ENCODE results near the gene WFS1. TPM values are rescaled to one million over a fixed set of nuclear protein-coding genes. Genes with fewer than 3 reads are reported as not detected.

WFS1 gene
- total and polyA plus RNA-seq, 8 donors, result 10.2 to 28.7 (median 14.6) TPM

DNA sequence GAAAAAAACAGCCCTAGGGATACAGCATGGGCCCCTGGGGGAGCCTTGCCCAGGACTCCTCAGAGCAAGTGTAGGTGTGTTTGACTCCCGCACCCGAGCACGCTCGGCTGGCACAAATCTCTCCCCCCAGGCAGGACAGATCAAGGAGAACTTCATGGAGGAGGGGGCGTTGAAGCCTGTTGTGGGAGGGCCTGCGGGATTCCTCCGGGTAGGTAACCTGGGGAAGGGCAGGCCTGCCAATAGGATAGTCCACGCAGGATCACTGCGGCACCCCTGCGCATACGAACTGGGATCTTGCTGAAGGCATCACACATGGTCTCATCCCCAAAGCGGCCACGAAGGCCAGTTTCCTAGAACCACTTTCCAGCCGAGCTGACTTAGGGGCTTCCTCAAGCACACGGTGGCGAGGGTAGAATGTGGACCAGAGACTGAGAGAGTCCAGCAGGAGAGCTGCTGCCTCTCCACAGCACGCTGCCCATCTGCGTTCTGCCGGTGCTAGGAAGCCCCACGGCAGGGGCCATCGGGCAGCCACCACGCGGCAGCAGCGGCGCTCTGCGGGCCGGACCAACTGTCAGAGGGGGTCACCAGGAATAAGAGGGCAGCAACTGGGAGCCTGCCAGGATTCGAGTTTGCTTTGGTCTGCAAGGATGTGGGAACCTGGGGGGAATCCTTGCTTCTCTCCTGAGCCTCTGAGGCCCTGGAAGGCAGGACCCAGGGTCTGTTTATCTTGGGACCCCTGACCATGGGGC is 56.8 kb downstream of the WFS1 start:
- no peak for DNase-seq

DNA sequence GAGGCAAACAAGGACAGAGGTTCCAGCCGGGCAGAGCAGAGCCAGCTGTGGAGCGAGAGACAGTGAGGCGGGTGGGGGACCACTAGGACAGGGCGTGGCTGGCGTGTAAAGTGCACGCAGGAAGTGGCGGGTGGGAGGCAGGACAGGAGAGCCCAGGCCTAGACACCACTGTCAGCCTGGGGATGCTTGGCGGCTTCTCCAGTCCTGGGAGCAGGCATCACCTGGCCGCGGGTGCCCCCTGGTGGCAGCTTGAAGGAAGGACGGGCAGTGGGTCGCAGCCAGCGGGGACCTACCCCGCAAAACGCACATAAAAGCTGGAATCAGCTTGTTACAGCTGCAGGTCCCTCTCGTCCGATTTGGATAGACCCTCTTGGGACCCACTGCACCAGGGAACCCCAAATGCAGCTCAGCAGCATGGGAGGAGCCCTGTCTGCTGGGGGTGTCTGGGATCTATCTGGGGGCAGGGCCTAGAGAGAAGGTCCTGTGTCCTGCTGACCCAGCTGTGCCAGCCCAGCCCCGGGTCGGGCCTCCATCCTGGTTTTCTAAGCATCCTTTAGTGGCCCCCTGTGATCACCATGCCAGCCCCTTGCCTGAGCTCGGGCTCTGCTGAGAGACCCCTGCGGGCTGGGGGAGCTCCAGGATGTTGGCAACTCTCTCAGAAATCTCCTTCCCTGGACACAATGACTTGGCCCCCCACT is 57.7 kb downstream of the WFS1 start:
- ATAC-seq (peak; percentile 90 to 97 (median 92)), DNase-seq (peak; percentile 58 to 95 (median 80)), FAIRE-seq (no peak)
- Histone ChIP-seq H3K27me3 (peaks cover 0 to 3% (median 0%) of the 10 kb centered on the region in 4 donors), H3K4me3 (no peak overlapping the region), H3K9me3 (no peaks in the 10 kb centered on the region), H3K27ac (no peak overlapping the region), H3K36me3 (no peaks in the 10 kb centered on the region), H3K4me1 (no peaks in the 10 kb centered on the region)
- 9 to 11% methylated on average over 21 of the region's 21 CpGs for WGBS, 2 donors
- TF ChIP-seq, protein P1, sequence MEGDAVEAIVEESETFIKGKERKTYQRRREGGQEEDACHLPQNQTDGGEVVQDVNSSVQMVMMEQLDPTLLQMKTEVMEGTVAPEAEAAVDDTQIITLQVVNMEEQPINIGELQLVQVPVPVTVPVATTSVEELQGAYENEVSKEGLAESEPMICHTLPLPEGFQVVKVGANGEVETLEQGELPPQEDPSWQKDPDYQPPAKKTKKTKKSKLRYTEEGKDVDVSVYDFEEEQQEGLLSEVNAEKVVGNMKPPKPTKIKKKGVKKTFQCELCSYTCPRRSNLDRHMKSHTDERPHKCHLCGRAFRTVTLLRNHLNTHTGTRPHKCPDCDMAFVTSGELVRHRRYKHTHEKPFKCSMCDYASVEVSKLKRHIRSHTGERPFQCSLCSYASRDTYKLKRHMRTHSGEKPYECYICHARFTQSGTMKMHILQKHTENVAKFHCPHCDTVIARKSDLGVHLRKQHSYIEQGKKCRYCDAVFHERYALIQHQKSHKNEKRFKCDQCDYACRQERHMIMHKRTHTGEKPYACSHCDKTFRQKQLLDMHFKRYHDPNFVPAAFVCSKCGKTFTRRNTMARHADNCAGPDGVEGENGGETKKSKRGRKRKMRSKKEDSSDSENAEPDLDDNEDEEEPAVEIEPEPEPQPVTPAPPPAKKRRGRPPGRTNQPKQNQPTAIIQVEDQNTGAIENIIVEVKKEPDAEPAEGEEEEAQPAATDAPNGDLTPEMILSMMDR (IDR thresholded peaks at IDR 0.05), result peak; percentile 96 to 98 (median 96)
- intact Hi-C loops (cut with DNase I), result loop anchor here in 2 of 3 donors (2.0 to 10.0 kb wide), 3 partner anchors 75 to 333 kb away; no protein-coding TSS in a partner anchor

More for the DNA sequence above, 56.8 kb downstream of the WFS1 start:
- H3K4me3 ChIP-seq, result no peak overlapping the region
- no peaks in the 10 kb centered on the region for H3K9me3 ChIP-seq
- WGBS, 2 donors, result 70 to 79% methylated on average over 28 of the region's 28 CpGs
- TF ChIP-seq, protein P1 (IDR thresholded peaks at IDR 0.05), result no peak
- H3K27me3 ChIP-seq, result peaks cover 0 to 3% (median 0%) of the 10 kb centered on the region in 4 donors
- ATAC-seq (no peak), FAIRE-seq (no peak)
- H3K36me3 ChIP-seq, result no peaks in the 10 kb centered on the region
- intact Hi-C loops (cut with DNase I), result loop anchor here in 2 of 3 donors (2.0 to 10.0 kb wide), 3 partner anchors 74 to 332 kb away; no protein-coding TSS in a partner anchor
- H3K4me1 ChIP-seq, result no peaks in the 10 kb centered on the region
- no peak overlapping the region for H3K27ac ChIP-seq

DNA sequence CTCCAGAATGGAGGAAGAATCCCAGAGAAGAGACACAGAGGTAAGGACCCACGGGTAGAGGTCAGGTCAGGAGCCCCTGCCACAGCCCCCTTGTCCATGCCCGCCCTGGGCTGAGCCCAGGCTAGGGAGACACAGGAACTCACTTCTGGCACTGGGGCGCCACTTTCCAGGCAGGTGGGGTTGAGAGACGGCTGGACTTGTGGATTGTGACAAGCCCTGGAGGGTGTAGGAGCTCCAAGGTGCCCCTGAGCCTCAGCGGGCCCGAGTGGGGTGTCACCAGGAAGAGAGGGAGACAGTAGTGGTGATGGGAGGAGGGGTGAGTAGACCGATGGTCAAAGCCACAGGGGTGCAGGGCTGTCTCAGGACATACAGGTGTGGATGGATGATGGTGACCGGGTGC is 58.9 kb downstream of the WFS1 start:
- Histone ChIP-seq H3K36me3 (no peaks in the 10 kb centered on the region), H3K4me3 (no peak overlapping the region), H3K9me3 (no peaks in the 10 kb centered on the region), H3K27ac (no peak overlapping the region), H3K4me1 (no peaks in the 10 kb centered on the region), H3K27me3 (peaks cover 0 to 3% (median 0%) of the 10 kb centered on the region in 4 donors)
- TF ChIP-seq, protein P1 (IDR thresholded peaks at IDR 0.05), result no peak
- DNase-seq (no peak), FAIRE-seq (no peak), ATAC-seq (no peak)
- intact Hi-C loops (cut with DNase I), result loop anchor here in 1 of 3 donors (5.0 to 10.0 kb wide), 2 partner anchors 76 to 334 kb away; no protein-coding TSS in a partner anchor
- 38 to 48% methylated on average over 8 of the region's 8 CpGs for WGBS, 2 donors

DNA sequence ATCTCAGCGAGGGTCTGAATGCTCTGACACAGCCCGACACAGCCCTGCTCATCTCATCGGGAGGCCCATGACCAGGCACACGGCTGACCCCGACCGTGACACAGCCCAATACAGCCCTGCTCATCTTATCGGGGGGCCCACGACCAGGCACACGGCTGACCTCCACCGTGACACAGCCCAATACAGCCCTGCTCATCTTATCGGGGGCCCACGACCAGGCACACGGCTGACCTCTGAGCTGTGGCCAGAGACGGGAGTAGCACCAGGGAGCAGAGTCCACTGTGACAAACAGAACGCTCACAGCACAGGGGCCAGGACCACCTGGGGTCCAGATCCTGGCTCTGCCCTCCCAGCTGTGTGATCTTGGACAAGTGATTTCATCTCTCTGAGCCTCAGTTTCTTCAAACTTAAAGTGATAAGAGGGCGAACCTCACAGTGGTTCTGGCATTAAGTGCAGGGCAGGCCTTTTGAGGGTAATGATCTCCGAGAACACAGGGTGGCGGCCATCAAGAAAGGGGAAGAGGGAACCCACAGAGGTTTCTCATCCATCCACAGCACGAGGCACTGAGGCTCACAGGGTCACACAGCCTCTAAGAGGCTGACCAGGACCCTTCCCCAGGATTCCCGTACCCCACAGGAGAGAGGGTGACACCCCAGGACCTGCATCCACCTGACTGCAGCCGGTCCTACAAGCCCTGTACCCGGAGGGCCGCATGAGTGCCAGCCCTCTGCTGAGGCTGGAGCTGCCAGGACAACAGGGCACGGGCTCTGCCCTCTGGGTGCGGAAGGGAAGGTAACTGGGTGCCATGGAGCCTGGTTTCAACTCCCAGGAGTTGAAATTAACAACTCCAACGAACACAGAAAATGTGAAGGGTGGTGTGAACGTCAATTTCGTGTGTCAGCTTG is 60.1 kb downstream of the WFS1 start:
- 57 to 66% methylated on average over 28 of the region's 28 CpGs for WGBS, 2 donors
- Histone ChIP-seq H3K9me3 (no peaks in the 10 kb centered on the region), H3K4me1 (no peaks in the 10 kb centered on the region), H3K27ac (no peak overlapping the region), H3K4me3 (no peak overlapping the region), H3K27me3 (peaks cover 0 to 3% (median 0%) of the 10 kb centered on the region in 4 donors), H3K36me3 (no peaks in the 10 kb centered on the region)
- FAIRE-seq, result no peak
- intact Hi-C loops (cut with DNase I), result loop anchor here in 1 of 3 donors (5.0 to 10.0 kb wide), 3 partner anchors 77 to 335 kb away; no protein-coding TSS in a partner anchor
- no peak for ATAC-seq
- no peak for DNase-seq
- TF ChIP-seq, protein P1 (IDR thresholded peaks at IDR 0.05), result no peak

Measured in pancreas (tissue), 10 donors.